H1 (cell line): ENCODE results near the gene KLF12. TPM values are rescaled to one million over a fixed set of nuclear protein-coding genes. Genes with fewer than 3 reads are reported as not detected.

Experiments used
- CTCF ChIA-PET: fragments of 300-600 bp; sonication (Branson Sonifier 250); formaldehyde crosslinking; loops from one replicate; lab custom pipeline; 2021; ENCODE audit not compliant: partially characterized antibody; lab: Charles Lee
- POLR2A ChIA-PET: fragments of 300-600 bp; sonication (Branson Sonifier 250); formaldehyde crosslinking; loops from one replicate; lab custom pipeline; 2021; ENCODE audit warnings: inconsistent platforms; ENCODE audit not compliant: partially characterized antibody; lab: Charles Lee
- DNase-seq, 2 experiments: peaks; one replicate each; pipeline versions ENCODE4 v3.0.0 to v3.0.0-alpha.2; 2010 to 2022; ENCODE audit warnings: low spot score in 2 of 2, low read depth in 1 of 2, mixed read lengths in 1 of 2
- FAIRE-seq: peaks from 2 replicates; lab custom pipeline; 2011; peaks lifted over from hg19 to GRCh38; lab: Jason Lieb, UNC
- H2AFZ ChIP-seq: 2 replicates; pipeline ENCODE4 v1.8.1; 2012; ENCODE audit warnings: low read length, inconsistent platforms
- H2AK5ac ChIP-seq: 2 replicates; pipeline ENCODE4 v1.6.1; 2013; ENCODE audit warnings: low read depth, low read length
- H2BK120ac ChIP-seq: replicated peaks from 2 replicates; pipeline ENCODE3; 2013; ENCODE audit warnings: low read depth, low read length, inconsistent platforms
- H2BK12ac ChIP-seq: 2 replicates; pipeline ENCODE4 v1.6.1; 2013; ENCODE audit warnings: low read depth, low read length
- H2BK15ac ChIP-seq: 2 replicates; pipeline ENCODE4 v1.6.1; 2013; ENCODE audit warnings: low read length
- H2BK20ac ChIP-seq: 2 replicates; pipeline ENCODE4 v1.6.1; 2013; ENCODE audit warnings: low read length
- H2BK5ac ChIP-seq: 2 replicates; pipeline ENCODE4 v1.6.1; 2013; ENCODE audit warnings: low read depth, low read length
- H3K14ac ChIP-seq: 2 replicates; pipeline ENCODE4 v1.6.1; 2013; ENCODE audit warnings: inconsistent platforms; ENCODE audit not compliant: insufficient read length
- H3K18ac ChIP-seq: 2 replicates; pipeline ENCODE4 v1.6.1; 2013; ENCODE audit warnings: low read length; ENCODE audit errors: extremely low read depth
- H3K23ac ChIP-seq: 2 replicates; pipeline ENCODE4 v1.6.1; 2013; ENCODE audit warnings: inconsistent platforms; ENCODE audit not compliant: insufficient read length
- H3K23me2 ChIP-seq: 2 replicates; pipeline ENCODE4 v1.6.1; 2013; ENCODE audit warnings: low read depth, low read length
- H3K27ac ChIP-seq: 2 replicates; pipeline ENCODE4 v1.6.1; 2011; ENCODE audit warnings: low read depth, low read length, inconsistent platforms
- H3K27me3 ChIP-seq, 4 experiments: replicated peaks in 1 of 4; 1 replicate in 1 of 4; 2 replicates in 3 of 4; pipeline versions ENCODE4 v1.6.1 to v1.8.1; 2011 to 2013; ENCODE audit warnings: low read length in 3 of 4, mild to moderate bottlenecking in 3 of 4, inconsistent platforms in 2 of 4, mixed read lengths in 2 of 4, moderate library complexity in 1 of 4; ENCODE audit not compliant: control insufficient read depth in 3 of 4, insufficient read depth in 3 of 4; ENCODE audit errors: extremely low read depth in 1 of 4
- H3K36me3 ChIP-seq, 4 experiments: 2 replicates each; pipeline versions ENCODE4 v1.6.1 to v1.8.1; 2011 to 2013; ENCODE audit warnings: mild to moderate bottlenecking in 4 of 4, low read length in 3 of 4, moderate library complexity in 2 of 4, control low read depth in 1 of 4, inconsistent platforms in 1 of 4; ENCODE audit not compliant: insufficient read depth in 4 of 4, control insufficient read depth in 2 of 4
- H3K4ac ChIP-seq: replicated peaks from 2 replicates; pipeline ENCODE3; 2013; ENCODE audit warnings: low read length, low read depth, mixed read lengths, inconsistent platforms; ENCODE audit not compliant: insufficient read length
- H3K4me1 ChIP-seq, 4 experiments: replicated peaks in 1 of 4; 1 replicate in 1 of 4; 2 replicates in 3 of 4; pipeline versions ENCODE4 v1.6.1 to v1.8.1; 2011 to 2013; ENCODE audit warnings: low read length in 3 of 4, inconsistent platforms in 2 of 4, mixed read lengths in 1 of 4; ENCODE audit not compliant: insufficient read depth in 4 of 4, control insufficient read depth in 3 of 4
- H3K4me2 ChIP-seq, 2 experiments: 2 replicates each; pipeline versions ENCODE4 v1.6.1 to v1.8.1; 2011 to 2013; ENCODE audit warnings: low read depth in 2 of 2, low read length in 2 of 2, control low read depth in 1 of 2, inconsistent platforms in 1 of 2, mild to moderate bottlenecking in 1 of 2; ENCODE audit not compliant: insufficient read depth in 1 of 2
- H3K4me3 ChIP-seq, 4 experiments: fragments of 200-600, 300-600 bp in 1 of 4; sonication (generic), shearing (Covaris generic), sonication (Bioruptor Twin) in 1 of 4; 2 replicates each; pipeline versions ENCODE4 v1.5.1 to v1.8.1; 2011 to 2016; ENCODE audit warnings: low read length in 4 of 4, low read depth in 3 of 4, control low read depth in 2 of 4, inconsistent platforms in 2 of 4, mild to moderate bottlenecking in 2 of 4, mixed read lengths in 1 of 4, moderate library complexity in 1 of 4; ENCODE audit not compliant: insufficient read depth in 2 of 4; ENCODE audit errors: extremely low read depth in 1 of 4
- H3K56ac ChIP-seq: replicated peaks from 2 replicates; pipeline ENCODE3; 2013; ENCODE audit warnings: low read depth, mild to moderate bottlenecking, mixed read lengths, low read length, inconsistent platforms; ENCODE audit not compliant: insufficient read length
- H3K79me1 ChIP-seq: 2 replicates; pipeline ENCODE4 v1.6.1; 2013; ENCODE audit warnings: low read depth, low read length, control low read depth
- H3K79me2 ChIP-seq, 2 experiments: 2 replicates each; pipeline versions ENCODE4 v1.6.1 to v1.8.1; 2012 to 2013; ENCODE audit warnings: low read length in 2 of 2, mild to moderate bottlenecking in 2 of 2, inconsistent platforms in 1 of 2; ENCODE audit not compliant: insufficient read depth in 2 of 2, control insufficient read depth in 1 of 2
- H3K9ac ChIP-seq, 4 experiments: replicated peaks in 1 of 4; 1 replicate in 1 of 4; 2 replicates in 3 of 4; pipeline versions ENCODE4 v1.6.1 to v1.8.1; 2011 to 2013; ENCODE audit warnings: low read depth in 3 of 4, low read length in 3 of 4, control low read depth in 2 of 4, mild to moderate bottlenecking in 2 of 4, moderate library complexity in 2 of 4, inconsistent platforms in 1 of 4; ENCODE audit errors: extremely low read depth in 1 of 4
- H3K9me3 ChIP-seq, 2 experiments: 2 replicates each; pipeline versions ENCODE4 v1.6.1 to v1.8.1; 2012 to 2013; ENCODE audit warnings: mild to moderate bottlenecking in 2 of 2, moderate library complexity in 2 of 2, control low read depth in 1 of 2, inconsistent platforms in 1 of 2, low read depth in 1 of 2, low read length in 1 of 2, mixed read lengths in 1 of 2; ENCODE audit not compliant: insufficient read depth in 2 of 2
- H4K20me1 ChIP-seq, 2 experiments: replicated peaks in 1 of 2; 2 replicates each; pipeline versions ENCODE3 to v1.8.1; 2011 to 2013; ENCODE audit warnings: inconsistent platforms in 2 of 2, low read length in 2 of 2, mild to moderate bottlenecking in 1 of 2; ENCODE audit not compliant: insufficient read depth in 2 of 2, control insufficient read depth in 1 of 2
- H4K5ac ChIP-seq: 2 replicates; pipeline ENCODE4 v1.6.1; 2013; ENCODE audit warnings: low read length, low read depth, mixed read lengths, inconsistent platforms; ENCODE audit not compliant: insufficient read length
- H4K8ac ChIP-seq: 2 replicates; pipeline ENCODE4 v1.8.0; 2013; ENCODE audit warnings: mild to moderate bottlenecking, moderate library complexity, low read length, inconsistent platforms; ENCODE audit not compliant: insufficient read depth; ENCODE audit errors: extremely low read depth
- H4K91ac ChIP-seq: replicated peaks from 2 replicates; pipeline ENCODE3; 2013; ENCODE audit warnings: low read length, mixed read lengths, inconsistent platforms; ENCODE audit not compliant: insufficient read length
- GTF2F1 ChIP-seq: IDR thresholded peaks from 2 replicates; pipeline ENCODE4 v1.6.1; 2012; ENCODE audit warnings: low read depth, low read length, improper control_type of control experiment, borderline replicate concordance
- PHF8 ChIP-seq: fragments of 200-600 bp; sonication (generic); conservative IDR thresholded peaks from 2 replicates; pipeline ENCODE4 v1.7.1; 2012; ENCODE audit warnings: low read depth, mild to moderate bottlenecking, inconsistent platforms, low read length, moderate library complexity
- RFX5 ChIP-seq: IDR thresholded peaks from 2 replicates; pipeline ENCODE4 v1.6.1; 2011; ENCODE audit warnings: low read depth, low read length, improper control_type of control experiment, borderline replicate concordance
- SP4 ChIP-seq: IDR thresholded peaks from 2 replicates; pipeline ENCODE4 v1.6.1; 2012; ENCODE audit warnings: low read length, inconsistent platforms
- ZNF274 ChIP-seq: IDR thresholded peaks from 2 replicates; pipeline ENCODE4 v1.7.0; 2012; ENCODE audit warnings: low read length, borderline replicate concordance; ENCODE audit errors: extremely low read depth
- polyA plus RNA-seq, 7 experiments: library from polyadenylated mRNA; depleted of rRNA in 3 of 7; stranded (reverse) in 5 of 7; unstranded in 2 of 7; fragments of >200 nt in 5 of 7; fragments of 200-250 nt in 2 of 7; gene quantifications; 1 replicate in 5 of 7; 2 replicates in 1 of 7; 4 replicates in 1 of 7; pipeline versions ENCODE4 v1.2.1 to v1.2.3, GENCODE V29; 2011 to 2013; ENCODE audit warnings: missing spikeins in 2 of 7, mixed read lengths in 2 of 7
- total RNA-seq: library from RNA; stranded (reverse); fragmentation: NEBNext Ultra II Directional; extraction: Animal tissue kit (Norgen Biotek cat#: 25700); gene quantifications from 2 replicates; pipeline ENCODE4 v1.2.1, GENCODE V29; 2021

KLF12 gene
- total and polyA plus RNA-seq, 2 of the 8 experiments (the other 6 are each of a cell fraction or from before 2014, with no cell fraction given): 6.6 to 12.1 TPM

DNA sequence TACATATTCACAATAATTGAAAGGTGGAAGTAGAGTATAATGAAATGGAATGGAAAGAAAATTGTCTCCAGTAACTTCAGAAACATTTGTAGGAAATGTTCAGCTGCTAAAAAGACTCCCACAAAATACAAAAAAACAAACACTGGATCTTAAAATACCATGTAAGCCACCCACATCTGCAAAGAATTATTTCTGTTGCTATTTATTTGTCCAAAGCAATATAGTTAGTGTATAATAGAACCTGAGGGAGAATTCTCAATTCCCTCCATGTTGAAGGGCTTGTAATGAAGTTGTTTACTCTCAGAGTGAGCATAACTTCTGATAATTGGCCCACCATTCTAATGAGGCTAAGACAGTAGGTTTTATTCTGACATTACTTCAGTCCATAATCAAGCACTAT is 37.4 kb upstream of the KLF12 start:
- no peak for TF ChIP-seq RFX5
- TF ChIP-seq ZNF274: no peak
- TF ChIP-seq PHF8: no peak
- TF ChIP-seq GTF2F1: no peak
- TF ChIP-seq SP4: no peak
- H3K36me3 ChIP-seq: no peaks in the 10 kb centered on the region
- no peak overlapping the region for H3K27ac ChIP-seq
- H3K4me2 ChIP-seq: no peak overlapping the region
- POLR2A ChIA-PET: no interaction called here
- H2BK20ac ChIP-seq: no peak overlapping the region
- no peaks in the 10 kb centered on the region for H3K9me3 ChIP-seq
- no peak overlapping the region for H4K8ac ChIP-seq
- no peaks in the 10 kb centered on the region for H3K79me1 ChIP-seq
- no peak overlapping the region for H2BK120ac ChIP-seq
- no peak overlapping the region for H3K14ac ChIP-seq
- no peak overlapping the region for H3K56ac ChIP-seq
- no peak overlapping the region for H2AK5ac ChIP-seq
- H3K79me2 ChIP-seq: no peaks in the 10 kb centered on the region
- CTCF ChIA-PET: no interaction called here
- no peak overlapping the region for H3K4me3 ChIP-seq
- no peak overlapping the region for H2BK5ac ChIP-seq
- no peaks in the 10 kb centered on the region for H3K4me1 ChIP-seq
- H2AFZ ChIP-seq: no peak overlapping the region
- H4K91ac ChIP-seq: no peak overlapping the region
- DNase-seq (no peak), FAIRE-seq (no peak)
- H3K27me3 ChIP-seq: no peaks in the 10 kb centered on the region
- H3K18ac ChIP-seq: no peak overlapping the region
- H2BK12ac ChIP-seq: no peak overlapping the region
- H2BK15ac ChIP-seq: no peak overlapping the region
- H4K20me1 ChIP-seq: no peaks in the 10 kb centered on the region
- H3K23ac ChIP-seq: no peak overlapping the region
- no peak overlapping the region for H3K9ac ChIP-seq
- no peak overlapping the region for H4K5ac ChIP-seq
- H3K23me2 ChIP-seq: no peaks in the 10 kb centered on the region
- H3K4ac ChIP-seq: no peak overlapping the region
